Fibroblast of lung (primary cell): ENCODE data around the gene VTA1.

Experiments
- EZH2 ChIP-seq: IDR thresholded peaks from 2 replicates; pipeline ENCODE4 v1.5.1; 2012; ENCODE audit warnings: low read length, control low read depth, mild to moderate bottlenecking; ENCODE audit errors: missing control alignments
- TF ChIP-seq, protein P1 (sequence below), 2 donors: IDR thresholded peaks in 1 of 2; conservative IDR thresholded peaks in 1 of 2; 1 replicate in 1 of 2; 2 replicates in 1 of 2; pipeline ENCODE4 v1.5.1; 2011 to 2012; ENCODE audit warnings: low read length in 2 of 2, control low read depth in 1 of 2, inconsistent platforms in 1 of 2, low read depth in 1 of 2, mild to moderate bottlenecking in 1 of 2

DNA sequence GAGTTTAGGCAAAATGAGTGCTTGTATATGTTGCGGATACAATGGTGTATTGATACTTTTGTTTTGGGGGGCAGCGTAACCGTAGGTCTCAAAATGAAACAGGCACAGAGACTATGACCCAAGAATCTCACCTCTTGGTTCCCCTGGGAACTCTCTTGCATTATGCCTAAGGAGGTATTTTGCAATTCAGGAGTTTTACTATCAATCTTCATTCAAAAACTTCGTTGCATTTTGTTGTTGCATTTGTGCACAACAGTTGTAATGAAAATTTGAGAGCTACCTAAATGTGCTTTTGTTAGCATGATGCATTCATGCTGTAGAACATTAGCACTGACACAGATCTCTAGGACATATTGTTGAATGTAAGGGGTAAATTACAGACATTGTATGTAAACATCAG lies 18.2 kb downstream of the VTA1 start:
- TF ChIP-seq, protein P1, sequence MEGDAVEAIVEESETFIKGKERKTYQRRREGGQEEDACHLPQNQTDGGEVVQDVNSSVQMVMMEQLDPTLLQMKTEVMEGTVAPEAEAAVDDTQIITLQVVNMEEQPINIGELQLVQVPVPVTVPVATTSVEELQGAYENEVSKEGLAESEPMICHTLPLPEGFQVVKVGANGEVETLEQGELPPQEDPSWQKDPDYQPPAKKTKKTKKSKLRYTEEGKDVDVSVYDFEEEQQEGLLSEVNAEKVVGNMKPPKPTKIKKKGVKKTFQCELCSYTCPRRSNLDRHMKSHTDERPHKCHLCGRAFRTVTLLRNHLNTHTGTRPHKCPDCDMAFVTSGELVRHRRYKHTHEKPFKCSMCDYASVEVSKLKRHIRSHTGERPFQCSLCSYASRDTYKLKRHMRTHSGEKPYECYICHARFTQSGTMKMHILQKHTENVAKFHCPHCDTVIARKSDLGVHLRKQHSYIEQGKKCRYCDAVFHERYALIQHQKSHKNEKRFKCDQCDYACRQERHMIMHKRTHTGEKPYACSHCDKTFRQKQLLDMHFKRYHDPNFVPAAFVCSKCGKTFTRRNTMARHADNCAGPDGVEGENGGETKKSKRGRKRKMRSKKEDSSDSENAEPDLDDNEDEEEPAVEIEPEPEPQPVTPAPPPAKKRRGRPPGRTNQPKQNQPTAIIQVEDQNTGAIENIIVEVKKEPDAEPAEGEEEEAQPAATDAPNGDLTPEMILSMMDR (conservative IDR thresholded peaks at IDR 0.05 in 1 of 2, IDR thresholded peaks at IDR 0.05 in 1 of 2; ENCODE audit: low read depth in 1 of 2, low read length in 2 of 2) = no peak
- TF ChIP-seq EZH2 = no peak
